GM18517 (cell line): ENCODE measurements around the gene OPRL1.

Source experiments
- ATAC-seq: cut with Tn5 transposase; IDR thresholded peaks from one replicate; pipeline ENCODE4 v1.9.1; 2021; ENCODE audit warnings: mild to moderate bottlenecking, moderate library complexity; ENCODE audit not compliant: unreplicated experiment

The OPRL1 gene

GRCh38 chr20:64070244-64070993, 9.5 kb upstream of the OPRL1 start:
- no peak for ATAC-seq

DNA sequence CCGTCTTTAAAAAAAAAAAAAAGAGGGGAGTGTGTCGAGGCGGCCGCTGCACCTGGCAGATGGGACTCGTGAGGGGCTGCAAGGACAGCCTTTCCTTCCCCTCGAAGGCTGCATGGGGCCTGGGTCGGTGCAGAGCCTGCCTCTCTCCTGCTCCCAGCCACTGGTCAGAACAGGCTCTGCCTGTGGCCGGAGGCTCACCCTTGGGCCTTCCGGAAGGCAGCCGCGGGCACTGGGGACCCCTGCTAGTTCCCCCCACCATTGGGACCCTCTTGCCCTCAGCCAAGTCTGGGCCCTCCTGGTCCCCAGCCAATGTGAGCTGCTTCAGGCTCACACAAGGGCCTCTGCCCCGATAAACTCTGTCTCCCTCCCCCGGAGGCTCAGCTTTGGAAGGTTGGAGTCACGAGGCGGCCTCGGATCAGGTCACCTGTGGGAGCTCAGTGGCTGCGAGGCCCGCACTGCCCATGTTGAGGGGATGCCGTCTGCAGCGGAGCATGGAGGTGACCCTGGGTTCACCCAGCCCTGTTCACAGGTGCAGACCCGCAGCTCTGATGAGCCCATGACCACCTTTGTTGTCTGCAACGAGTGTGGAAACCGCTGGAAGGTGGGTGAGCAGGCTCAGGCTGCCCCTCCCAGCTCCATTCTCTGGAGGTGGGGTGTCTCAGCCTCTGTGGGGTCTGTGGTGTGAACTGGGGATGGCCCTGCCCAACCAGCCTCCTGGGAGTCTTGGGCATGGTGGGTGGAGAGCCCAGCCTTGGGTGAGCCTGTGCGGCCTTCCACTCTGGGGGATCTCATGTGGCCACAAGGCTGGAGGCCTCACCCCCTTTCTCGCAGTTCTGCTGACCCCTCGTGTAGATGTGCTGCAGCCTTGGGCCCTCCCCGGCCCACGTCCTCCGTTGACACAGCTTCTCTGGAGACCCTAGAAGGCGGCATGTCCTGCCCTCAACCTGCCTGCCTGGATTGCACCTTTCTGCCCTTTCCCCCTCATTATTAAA, 8.2 kb upstream of the OPRL1 start:
- no peak for ATAC-seq

DNA sequence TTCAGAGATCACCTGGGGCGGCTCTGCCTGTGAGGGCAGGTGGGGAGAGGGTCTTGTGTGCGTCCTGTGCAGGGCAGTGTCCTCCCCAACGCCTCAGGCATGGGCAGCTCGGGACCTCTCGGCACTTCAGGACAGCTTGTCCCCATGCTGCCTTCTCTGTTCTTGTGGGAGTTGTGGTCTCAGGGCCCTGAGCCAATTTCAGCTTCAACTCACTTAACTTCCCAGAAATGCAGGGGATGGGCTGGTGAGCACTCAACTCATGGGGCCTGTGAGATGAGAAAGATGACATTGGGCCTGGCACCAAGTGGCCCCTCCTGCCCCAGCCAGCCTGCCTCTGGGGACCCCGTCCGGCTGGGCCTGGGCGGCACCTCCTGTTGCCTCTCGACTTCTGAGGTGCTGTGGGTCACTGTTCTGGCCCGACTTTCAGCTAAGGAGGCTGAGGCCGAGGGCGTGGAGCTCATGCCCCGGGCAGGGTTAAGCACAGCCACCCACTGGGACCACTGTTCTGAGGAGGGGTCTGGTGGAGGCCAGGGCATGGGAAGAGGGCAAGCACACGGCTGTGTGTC, 7.3 kb upstream of the OPRL1 start:
- ATAC-seq = no peak

DNA sequence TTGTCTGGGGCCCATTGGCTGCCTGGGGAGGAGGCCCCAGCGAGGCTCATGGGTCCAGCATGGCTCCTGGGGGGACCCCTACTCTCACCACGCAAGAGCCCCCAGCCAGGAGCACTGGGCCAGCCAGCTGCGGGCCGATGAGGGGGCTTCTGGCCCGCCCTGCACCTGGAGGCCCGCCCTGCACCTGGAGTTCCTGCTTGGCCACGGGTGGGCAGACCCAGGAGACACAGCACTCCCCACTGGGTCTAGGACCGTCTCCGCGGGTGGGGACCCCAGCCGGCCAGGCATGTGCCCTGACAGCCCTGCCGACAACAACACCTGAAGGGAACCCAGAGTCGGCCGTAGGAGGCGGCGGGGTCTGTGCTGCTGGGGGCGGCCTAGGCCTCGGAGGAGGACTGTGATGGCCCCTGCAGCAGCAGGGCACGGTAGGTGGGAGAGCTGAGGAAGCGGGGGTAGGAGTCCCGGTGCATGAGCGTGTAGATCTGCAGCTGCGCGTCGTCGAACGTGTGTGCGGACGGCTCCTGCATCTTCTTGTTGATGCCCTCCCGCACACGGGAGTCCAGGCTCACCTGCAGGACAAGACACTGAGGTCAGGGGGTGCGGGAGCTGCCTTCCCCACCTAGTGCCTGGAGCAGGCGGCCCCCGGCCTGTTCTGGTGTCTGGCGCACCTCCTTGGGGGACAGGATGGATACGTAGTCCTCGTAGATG, 6.3 kb upstream of the OPRL1 start:
- no peak for ATAC-seq

- no peak for ATAC-seq
These were observed 5.6 kb upstream of the OPRL1 start for GRCh38 chr20:64074184-64074789.

GRCh38 chr20:64074963-64075362, 4.9 kb upstream of the OPRL1 start:
- ATAC-seq = no peak

DNA sequence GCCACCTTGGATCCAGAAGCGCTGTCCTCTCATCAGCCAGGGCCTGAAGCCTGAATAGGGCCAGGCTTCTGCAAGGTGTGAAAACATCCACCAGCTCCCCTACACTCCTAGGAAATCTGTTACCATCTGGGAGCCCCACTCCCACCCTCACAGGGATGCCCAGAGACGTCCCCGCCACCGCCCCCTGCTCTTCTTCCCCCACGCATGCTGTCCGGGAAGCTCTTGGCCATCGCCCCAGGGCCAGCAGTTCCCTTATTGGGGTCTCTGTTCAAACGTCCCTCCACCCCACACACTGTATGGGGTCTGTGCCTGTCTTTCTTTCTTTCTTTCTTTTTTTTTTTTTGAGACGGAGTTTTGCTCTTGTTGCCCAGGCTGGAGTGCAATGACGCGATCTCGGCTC, 4.3 kb upstream of the OPRL1 start:
- no peak for ATAC-seq

DNA sequence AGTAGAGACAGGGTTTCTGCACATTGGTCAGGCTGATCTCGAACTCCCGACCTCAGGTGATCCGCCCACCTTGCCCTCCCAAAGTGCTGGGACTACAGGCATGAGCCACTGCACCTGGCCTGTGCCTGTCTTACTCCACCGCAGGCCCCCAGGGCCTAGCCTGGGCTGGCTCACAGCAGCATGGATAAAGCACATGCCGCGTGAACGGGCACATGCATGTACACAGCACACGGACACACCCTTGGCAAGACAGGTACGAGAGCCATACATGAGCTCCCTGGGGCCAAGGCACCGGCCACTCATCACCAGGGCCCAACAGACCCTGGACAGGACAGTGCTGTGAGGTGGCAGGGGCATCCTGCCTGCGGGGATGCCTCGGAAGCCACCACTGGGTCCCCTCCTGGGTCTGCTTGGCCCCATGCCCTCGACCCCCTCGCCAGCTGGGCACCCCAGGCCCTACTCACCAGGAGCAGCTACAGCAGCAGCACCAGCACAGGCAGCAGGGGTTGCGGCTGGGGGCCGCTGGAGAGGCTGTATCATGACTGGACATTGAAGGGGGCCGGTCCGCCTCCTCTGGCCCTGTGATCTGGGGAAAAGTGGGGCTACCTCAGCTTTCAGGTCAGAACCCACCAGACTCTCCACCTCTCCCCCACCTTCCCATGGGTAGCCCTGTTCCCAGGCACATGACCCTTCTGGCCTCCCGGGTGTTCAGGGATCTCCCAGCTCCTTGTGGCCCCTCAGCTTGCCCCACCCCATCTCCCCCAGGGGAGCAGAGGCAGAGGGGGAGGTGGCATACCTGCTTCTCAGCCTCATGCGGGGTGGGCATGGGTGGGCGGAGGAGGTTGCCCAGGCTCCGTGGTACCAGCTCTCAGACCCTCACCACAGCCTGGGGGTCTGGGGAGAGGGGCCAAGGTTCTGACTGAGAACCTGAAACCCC, 3.6 kb upstream of the OPRL1 start:
- no peak for ATAC-seq

DNA sequence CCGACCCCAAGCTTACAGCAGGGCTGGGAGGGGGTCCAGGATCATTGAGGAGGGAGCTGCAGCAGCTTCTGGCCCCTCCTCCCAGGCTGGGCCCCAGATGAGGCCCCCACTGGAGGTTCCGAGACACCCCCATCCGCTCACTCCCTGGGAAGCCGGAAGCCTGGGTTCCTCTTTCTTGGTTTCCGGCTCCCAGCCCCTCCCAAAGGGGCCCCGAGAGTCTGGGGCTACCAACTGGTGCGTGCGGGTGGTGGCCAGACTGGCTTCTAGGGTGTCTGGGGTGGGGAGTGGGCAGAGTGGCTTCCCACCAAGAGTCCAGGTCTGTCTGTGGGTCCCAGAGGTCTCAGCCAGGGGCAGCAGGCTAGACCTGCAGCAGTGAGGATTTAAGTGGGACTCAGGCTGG, 2.8 kb upstream of the OPRL1 start:
- no peak for ATAC-seq

- no peak for ATAC-seq
These were observed 2.4 kb upstream of the OPRL1 start for GRCh38 chr20:64077541-64077875.

DNA sequence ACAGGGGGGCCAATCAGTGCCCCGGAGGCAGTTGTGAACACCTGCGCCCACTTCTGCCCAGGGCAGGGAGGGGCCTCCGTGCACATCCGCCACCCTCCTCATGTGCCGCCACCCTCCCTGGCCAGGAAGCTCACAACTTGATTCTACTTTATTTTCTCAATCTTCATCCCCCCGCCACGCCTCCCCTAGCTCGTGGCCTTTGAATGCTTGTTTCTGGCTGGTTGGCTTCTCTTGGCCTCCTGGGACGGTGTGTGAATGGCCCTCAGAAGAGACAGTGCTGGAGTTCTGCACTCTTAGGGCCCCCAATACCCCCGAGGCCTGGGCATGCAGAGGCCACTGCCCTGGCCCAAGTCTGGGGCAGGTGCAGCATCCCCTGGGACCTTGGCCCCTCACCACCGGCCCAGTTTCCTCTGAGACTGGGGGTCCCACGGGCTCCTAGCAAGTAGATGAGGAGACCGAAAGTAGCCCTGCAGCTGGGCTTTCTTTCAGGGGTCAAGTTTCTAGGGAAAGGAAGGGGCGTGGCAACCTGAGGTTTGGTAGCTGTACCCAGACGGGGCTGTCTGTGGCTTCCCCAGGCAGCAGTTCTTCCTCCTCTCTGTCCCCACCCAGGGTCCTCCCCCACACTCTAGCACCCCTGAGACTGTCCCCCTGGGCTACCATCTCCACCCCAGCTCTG, 1.9 kb upstream of the OPRL1 start:
- no peak for ATAC-seq

DNA sequence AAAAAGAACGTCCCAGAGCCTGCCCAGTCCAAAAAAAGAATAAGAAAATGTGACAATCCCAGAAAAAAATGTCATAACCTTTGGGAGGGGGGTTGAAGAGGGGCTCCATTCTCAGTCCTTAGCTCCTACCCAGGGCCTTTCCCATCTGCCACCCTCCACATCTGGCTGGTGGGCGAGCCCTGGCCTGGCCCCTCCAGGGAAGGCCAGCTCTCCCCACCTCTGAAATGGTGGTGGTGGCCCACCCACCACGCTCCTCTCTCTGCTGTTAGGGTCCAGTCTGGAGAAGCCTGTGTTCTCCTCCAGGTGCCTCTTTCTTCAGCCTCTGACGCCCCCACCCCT, 979 bp upstream of the OPRL1 start:
- no peak for ATAC-seq

- ATAC-seq = peak; percentile 41
These were observed 439 bp upstream of the OPRL1 start, which contains the start of gene RGS19 for GRCh38 chr20:64079273-64080012. Gene RGS19 (minus strand): TSS chr20:64079518. CDS start chr20:64076886, 2,632 bp downstream.

DNA sequence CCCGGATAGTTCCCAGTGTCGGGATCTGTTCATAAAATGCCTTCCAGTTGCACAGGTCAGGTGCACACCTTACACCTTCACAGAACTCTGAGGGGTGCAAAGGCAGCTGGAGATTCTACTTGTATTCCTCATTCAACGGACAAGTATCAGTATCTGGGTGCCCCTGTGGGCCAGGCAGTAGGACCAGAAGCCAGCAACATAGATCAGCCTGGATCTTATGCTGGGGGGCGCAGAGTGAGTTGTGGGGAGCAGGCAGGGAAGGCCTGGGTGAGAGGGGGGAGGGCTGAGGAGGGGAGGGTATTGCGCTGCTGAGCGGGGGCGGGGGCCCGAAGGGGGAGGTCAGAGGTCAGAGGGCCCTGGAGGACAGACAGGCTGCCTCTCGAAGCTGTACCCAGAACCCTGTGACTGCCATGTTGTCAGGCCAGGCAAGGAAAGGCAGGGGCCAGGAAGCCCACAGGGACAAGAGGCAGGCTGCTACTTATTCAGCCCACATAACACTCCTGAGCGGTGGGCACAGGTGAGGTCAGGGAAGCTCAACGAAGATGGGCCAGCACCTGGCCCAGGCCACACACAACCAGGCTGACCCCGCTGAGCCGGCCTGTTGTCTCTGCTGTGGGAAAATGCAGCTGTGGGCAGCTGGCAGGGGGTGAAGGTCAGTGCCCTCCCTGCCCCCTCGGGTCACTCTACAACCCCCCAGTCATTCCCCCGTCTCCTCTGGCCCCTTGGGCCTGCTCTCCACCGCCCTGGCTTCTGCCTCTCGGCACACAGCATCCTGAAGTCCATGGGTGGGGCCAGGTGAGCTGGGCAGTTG, 1.1 kb downstream of the OPRL1 start:
- ATAC-seq = no peak

DNA sequence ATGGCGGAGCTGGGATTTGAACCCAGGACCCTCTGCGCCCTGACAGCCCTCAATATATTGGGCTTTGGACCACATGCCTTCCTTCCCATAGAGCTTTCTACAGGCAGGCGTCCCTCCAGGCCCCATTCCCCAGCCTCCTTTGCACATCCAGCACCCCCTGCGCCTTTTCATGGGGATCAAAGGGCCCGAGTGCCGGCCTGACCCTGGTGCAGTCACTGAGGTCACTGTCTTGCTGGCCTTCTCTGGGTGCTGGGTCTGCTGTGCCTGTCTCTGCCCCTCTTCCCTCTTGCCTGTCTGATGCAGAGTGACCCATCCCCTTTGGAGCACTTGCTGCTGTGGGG, 1.7 kb downstream of the OPRL1 start:
- no peak for ATAC-seq

- ATAC-seq = no peak
These were observed 2.3 kb downstream of the OPRL1 start for GRCh38 chr20:64082126-64082731.

DNA sequence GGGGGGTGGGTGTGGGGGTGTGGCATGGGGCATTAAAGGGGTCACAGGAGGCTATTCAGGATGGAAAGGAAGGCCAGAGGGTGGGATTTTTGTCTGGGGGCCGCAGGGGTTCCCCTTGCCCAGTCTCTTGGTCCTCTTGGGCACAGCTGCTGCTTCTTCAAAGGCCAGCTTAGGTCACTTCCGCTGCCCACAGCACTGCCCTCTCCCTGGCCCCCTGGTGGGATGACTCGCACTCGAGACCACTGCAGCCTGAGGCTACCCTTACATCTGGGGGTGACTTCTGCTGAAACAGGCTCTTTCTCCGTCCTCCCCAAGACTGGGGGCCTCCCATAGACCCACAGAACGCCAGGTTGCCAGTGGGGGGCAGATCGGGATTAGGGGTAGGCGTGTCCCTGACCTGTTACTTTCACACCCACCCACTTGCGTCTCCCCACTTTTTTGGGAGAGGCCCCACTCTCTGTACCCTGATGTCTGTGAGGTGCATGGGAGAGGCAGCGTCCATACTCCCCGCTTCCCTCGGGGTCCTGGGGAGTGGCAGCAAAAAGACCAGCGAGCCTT, 3.0 kb downstream of the OPRL1 start:
- no peak for ATAC-seq
